Right ventricle myocardium superior (tissue), 1 donor: ENCODE data around the gene NEIL1. TPM values are rescaled to one million over a fixed set of nuclear protein-coding genes. Genes with fewer than 3 reads are reported as not detected.
"Not testable (repeated sequence)": the region's sequence is repeated elsewhere in the genome, so short reads cannot be mapped to it uniquely, and the experiment has no call there.

ENCODE experiments used
- ATAC-seq: fragments of 200-7000 bp; cut with Tn5 transposase; one replicate; pipeline ENCODE4 v1.9.1; 2020; ENCODE audit warnings: mild to moderate bottlenecking; ENCODE audit not compliant: poor library complexity
- DNase-seq: peaks from one replicate; pipeline ENCODE4 v3.0.0-alpha.2; 2020
- intact Hi-C: fragments of 100-400 bp; cut with DNase I; formaldehyde crosslinking; loops from one replicate; pipeline ENCODE4 v1.11.2; 2022
- total RNA-seq: library from RNA; stranded (reverse); fragmentation: NEBNext Ultra II Directional; extraction: Animal tissue kit (Norgen Biotek cat#: 25700); gene quantifications from one replicate; pipeline ENCODE4 v1.2.1, GENCODE V29; 2021
- donor health status: DM: no; HTN: yes; CAD: no; lungs with severe emphysema.

The NEIL1 gene
- total RNA-seq, 1 donor from 2014 or later = 9.7 TPM

DNA sequence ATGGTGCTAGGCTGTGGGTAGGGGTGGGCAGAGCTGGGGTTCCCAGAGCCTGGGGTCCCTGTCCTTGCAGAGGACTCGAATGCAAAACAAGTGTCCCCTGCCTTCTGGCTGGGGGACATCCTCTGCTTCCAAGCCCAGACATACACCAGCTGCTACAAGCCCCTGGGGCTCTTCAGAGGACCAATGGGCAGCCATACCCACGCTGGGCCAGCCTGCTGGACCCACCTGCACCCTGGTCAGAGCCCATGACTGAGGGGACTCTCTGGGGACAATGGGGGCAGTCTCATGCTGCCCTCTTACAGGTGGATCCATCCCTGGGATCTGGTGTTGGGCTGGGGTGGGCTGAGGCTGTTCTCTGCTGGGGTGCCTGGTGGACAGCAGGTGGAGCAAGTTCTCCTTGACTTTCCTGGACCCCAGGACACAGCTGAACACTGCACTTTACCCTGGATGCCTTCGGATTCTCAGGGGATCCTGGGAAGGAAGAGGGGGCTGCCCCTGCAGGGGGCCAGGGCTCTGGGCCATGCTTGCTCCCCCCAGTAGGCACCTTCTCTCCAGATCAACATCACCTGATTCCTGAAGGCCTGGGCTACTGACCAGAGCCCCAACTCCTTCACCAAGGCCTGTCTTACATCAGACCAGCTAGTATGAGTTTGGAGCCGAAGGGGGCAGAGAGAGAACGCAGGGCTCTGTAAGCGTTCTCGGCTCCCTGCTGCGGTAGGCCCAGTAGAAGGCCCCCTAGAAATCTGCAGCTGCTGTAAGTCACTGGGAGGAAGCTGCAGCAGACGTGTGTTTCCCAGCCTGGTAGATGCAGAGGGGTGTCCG is 18.1 kb upstream of the NEIL1 start:
- no peak for DNase-seq
- ATAC-seq = no peak
- intact Hi-C loops = no loop called here

DNA sequence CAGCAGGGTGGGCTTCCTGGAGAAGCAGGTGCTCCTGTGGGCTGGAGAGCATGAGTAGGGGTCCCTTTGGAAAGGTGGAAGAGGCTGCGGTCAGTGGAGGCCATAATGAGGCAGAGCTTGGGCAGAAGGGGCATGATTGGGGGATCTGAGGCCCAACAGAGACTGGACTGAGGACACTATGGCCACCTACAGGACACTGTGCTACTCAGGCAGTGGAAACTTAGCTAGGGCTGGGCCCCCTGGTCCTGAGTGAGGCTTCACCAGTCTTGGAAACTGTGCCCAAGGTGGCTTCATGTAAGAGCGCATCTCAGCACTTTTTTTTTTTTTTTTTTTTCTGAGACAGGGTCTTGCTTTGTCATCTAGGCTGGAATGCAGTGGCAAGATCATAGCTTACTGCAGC is 17.3 kb upstream of the NEIL1 start:
- intact Hi-C loops = no loop called here
- ATAC-seq = no peak
- DNase-seq = no peak

DNA sequence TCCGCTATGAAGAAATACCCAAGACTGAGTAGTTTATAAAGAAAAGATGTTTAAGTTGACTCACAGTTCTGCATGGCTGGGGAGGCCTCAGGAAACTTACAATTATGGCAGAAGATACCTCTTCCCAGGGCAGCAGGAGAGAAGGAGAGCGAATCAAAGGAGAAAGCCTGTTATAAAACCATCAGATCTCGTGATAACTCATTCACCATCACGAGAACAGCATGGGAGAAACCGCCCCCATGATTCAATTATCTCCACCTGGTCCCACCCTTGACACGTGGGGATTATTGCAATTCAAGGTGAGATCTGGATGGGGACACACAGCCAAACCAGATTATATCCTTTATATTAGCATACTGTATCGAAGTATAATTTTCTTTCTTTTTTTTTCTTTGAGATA is 14.7 kb upstream of the NEIL1 start:
- intact Hi-C loops = not testable (repeated sequence)

DNA sequence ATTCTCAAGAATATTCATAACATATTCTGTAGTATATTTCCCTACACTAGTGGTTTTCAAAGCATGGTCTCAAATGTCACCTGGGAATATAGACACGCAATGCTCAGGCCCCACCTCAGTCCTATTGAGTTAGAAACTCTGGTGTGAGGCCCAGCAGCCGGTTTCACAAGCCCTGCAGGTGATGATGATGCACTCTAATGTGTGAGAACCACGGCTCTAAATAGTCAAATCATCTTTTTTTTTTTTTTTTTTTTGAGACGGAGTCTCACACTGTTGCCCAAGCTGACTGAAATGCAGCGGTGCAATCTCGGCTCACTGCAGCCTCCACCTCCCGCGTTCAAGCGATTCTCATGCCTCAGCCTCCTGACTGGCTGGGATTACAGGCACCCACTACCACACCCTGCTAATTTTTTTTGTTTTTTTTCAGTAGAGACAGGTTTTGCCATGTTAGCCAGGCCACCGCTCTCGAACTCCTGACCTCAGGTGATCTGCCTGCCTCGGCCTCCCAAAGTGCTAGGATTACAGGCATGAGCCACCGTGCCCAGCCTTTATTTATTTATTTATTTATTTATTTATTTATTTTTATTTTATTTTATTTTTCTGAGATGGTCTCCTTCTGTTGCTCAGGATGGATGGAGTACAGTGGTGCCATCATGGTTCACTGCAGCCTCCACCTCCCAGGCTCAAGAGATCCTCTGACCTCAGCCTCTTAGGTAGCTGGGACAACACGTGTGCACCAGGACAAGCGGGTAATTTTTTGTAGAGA is 13.0 kb upstream of the NEIL1 start:
- intact Hi-C loops, DNase-seq: not testable (repeated sequence)

More for the DNA sequence above, 14.7 kb upstream of the NEIL1 start:
- not testable (repeated sequence) for ATAC-seq, DNase-seq

DNA sequence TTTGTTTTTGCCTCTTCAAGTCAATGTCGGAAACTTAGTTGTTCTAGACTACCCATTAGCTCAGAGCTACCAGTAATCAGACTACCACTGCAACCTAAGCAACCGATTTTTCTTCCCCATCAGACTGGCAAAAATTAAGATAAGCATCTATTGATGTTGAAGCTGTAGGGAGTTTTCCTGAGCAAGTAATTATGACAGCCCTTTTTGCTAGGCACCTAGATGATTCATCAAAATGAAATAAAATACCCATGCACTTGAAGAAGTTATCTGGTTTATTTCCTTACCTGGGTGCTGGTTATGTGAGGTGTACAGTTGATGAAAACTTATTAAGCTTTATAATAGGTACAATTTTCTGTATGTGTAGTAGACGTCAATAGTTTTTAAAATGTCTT is 11.5 kb upstream of the NEIL1 start:
- intact Hi-C loops = no loop called here
- DNase-seq (no peak), ATAC-seq (no peak)

More for the DNA sequence above, 13.0 kb upstream of the NEIL1 start:
- ATAC-seq = not testable (repeated sequence)

DNA sequence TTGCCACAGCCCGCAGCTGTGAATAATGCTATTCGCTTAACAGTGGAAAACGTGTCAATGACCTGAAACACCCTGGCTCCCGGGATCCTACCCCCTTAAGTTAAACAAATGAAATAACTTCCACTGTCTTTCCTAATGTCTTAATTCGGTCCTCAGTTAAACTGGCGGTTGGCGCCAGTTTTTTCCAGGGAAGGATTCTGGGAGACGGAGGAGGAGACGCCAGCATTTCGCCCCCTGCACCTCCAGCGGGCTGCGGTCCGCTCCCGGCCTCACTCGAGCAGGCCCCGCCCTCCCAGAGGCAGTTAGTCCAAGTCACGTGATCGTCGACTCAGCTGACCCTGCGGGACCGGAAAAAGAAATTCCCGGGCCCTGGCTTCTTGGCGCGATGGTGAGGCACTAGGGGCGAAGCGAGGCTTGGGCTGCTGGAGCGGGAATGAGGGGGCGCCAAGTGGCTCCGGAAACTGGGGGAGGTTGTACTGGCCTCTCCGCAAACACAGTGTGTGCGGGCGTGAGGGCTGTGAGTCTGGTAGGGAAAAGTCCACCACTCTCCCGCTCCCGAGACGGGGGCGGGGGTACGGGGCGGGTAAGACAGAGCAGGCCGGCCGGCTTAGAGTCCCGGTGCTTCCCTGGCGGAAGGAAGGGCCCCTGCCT is 11.0 kb upstream of the NEIL1 start, which contains the start of gene COMMD4:
TSS of gene COMMD4 (plus strand) at position 359 of the 651 bp plus-strand sequence. CDS start at position 386, 27 bp downstream.
- intact Hi-C loops = no loop called here
- peak; percentile 97 for ATAC-seq
- DNase-seq = peak; percentile 97

DNA sequence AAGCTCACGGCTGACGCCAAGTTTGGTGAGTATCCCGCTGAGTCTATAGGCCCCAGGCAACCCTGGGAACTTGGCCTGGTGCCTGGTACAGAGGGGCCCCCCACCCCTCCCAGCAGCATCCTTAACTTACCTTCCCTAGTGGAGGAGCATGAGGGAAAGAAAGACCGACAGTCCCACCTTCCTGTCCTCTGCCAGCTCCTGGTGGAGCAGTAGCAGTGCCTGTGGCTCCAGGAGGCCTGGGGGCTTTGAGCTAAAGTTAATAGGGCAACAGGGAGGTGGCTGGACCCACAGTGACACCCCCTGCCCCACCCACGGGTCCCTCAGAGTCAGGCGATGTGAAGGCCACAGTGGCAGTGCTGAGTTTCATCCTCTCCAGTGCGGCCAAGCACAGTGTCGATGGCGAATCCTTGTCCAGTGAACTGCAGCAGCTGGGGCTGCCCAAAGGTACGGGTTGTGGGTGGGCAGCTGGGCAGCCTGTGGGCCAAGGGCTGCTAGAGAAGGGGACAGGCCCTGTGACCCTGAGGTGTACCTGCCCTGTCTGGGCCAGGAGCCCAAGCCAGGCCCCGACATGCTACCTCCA is 8.1 kb upstream of the NEIL1 start:
- intact Hi-C loops = no loop called here
- DNase-seq = no peak
- ATAC-seq = no peak

DNA sequence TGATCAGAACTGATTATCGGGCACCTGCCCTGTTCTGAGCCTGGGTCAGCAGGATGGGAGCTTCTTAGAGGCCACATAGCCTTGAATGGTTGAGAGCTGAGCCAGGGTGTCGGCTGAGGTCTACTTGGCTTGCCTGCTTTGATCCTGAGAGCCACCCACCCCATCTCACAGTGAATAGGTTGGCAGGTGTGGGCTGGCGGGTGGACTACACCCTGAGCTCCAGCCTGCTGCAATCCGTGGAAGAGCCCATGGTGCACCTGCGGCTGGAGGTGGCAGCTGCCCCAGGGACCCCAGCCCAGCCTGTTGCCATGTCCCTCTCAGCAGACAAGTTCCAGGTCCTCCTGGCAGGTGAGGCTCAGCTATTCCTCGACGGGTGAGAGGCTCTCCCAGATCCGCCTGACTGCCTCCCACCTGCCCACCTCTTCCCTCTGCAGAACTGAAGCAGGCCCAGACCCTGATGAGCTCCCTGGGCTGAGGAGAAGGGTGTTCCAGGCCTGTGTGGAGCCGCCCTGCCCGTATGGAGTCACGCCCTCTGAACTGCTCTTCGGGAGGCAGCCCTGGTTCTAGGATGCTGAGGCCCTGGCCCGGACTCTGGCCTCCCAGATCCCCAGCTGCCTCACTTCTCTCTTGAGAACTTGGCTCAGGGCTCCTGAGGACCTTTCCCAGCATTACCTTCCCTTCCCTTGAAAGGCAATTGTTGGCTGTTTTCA is 7.2 kb upstream of the NEIL1 start:
- DNase-seq = no peak
- ATAC-seq = no peak
- intact Hi-C loops = no loop called here

DNA sequence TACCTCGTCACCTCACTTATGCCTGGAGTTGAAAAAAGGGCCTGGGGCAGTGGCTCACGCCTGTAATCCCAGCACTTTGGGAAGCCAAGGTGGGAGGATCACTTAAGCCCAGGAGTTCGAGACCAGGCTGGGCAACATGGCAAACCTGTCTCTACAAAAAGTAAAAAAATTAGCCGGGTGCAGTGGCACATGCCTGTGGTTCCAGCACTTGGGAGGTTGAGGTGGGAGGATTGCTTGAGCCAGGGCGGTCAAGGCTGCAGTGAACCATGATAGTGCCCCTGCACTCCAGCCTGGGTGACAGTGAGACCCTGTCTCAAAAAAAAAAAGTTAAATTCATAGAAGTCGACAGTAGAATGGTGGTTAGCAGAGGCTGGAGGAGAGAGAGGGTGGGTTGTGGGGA is 4.6 kb upstream of the NEIL1 start:
- ATAC-seq = no peak
- no peak for DNase-seq
- intact Hi-C loops = no loop called here

DNA sequence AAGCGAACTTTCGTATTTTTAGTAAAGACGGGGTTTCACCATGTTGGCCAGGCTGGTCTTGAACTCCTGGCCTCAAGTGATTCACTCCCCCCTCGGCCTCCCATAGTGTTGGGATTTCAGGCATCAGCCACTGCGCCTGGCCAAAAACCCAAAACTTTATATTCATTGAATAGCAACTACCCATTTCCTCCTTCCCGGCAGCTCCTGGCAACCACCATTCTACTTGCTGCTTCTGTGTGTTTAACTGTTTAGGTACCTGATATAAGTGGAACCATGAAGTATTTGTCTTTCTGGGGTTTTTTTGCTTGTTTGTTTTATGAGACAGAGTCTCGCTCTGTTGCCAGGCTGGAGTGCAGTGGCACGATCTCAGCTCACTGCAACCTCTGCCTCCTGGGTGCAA is 2.9 kb upstream of the NEIL1 start:
- intact Hi-C loops, ATAC-seq: not testable (repeated sequence)
- DNase-seq = peak; percentile 40

DNA sequence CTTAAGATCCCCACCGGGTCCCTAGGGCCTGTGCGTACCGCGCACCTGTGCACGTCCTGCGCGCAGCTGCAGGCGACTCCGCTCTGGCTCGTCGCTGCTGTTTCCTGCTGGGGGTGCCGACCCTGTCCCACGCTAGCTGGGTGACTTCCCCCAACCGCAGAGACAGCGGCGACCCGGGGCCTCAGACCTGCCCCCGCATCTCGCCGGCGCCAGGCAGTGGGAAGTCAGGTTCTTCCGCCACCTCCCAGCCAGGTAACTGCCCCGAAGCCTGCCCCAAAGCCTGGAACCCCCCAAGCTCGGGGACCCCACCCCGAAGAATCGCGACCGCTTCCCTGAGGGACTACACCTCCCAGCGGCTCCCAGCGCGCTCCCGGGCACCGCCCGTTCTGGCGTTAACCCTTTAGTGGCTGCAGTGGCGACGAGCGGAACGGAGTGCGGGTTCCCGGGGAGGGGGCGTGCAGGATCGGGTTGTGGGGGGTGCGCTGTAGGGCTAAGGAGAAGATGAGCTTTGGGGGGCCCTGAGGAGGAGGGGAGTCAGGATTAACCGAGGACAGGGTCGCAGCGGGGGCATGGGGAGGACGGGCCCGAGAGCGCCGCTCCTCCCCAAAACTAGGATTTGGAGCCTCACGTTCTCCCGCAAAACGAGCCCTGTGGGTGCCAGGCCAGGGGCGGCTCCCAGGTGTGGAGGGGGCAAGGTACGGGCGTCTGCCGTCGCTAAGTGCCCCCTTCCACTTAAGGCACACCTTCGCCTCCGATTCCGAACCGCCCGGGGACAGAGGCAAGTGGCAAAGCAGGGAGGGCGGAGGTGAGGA is 589 bp downstream of the NEIL1 start:
- DNase-seq (peak; percentile 75), ATAC-seq (peak; percentile 86)
- intact Hi-C loops = no loop called here

DNA sequence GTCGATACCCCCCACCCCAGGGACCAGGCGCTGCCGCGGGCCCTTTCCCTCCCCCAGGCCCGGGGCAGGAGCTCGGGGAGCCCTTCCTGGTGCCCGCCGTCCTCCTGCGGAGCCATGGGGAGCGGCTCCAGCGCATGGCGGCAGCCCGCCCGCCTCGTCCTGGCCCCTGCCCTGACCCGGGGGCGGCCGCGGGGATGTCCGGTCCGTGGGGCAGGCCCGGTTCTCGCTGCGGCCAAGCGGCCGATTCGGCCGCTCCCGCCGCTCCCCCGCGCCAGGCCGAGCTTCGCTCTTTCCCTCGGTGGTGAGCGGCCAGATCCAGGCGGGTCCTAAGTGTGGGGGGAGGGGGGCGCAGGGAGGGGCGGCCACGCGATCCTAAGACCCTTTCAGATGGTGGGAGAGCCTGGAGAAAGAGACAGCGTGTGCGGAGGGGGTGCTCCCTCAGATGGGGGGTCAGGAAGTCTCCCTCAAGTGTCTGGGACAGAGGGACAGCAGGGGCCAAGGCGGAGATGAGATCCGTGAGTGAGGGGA is 1.3 kb downstream of the NEIL1 start:
- intact Hi-C loops = no loop called here
- ATAC-seq = peak; percentile 52
- DNase-seq = no peak

DNA sequence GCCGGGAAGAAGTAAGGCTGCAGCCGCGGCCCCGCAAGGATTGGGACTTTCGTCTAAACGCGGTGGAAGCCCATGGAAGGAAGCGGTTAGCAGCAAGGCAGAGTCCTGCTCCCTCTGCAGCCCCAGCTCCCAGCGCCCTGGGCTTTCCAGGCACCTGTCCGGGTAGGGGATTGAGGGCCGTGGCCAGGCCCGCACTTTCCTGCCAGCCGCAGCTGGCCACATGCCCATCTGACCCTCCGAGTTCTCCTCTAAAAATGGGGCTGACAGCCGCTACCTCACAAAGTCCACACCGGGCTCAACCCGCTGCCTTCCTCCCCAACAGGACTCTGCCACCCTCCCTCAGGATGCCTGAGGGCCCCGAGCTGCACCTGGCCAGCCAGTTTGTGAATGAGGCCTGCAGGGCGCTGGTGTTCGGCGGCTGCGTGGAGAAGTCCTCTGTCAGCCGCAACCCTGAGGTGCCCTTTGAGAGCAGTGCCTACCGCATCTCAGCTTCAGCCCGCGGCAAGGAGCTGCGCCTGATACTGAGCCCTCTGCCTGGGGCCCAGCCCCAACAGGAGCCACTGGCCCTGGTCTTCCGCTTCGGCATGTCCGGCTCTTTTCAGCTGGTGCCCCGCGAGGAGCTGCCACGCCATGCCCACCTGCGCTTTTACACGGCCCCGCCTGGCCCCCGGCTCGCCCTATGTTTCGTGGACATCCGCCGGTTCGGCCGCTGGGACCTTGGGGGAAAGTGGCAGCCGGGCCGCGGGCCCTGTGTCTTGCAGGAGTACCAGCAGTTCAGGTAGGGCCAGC is 1.9 kb downstream of the NEIL1 start:
- DNase-seq = peak; percentile 50
- intact Hi-C loops = no loop called here
- ATAC-seq = peak; percentile 6

DNA sequence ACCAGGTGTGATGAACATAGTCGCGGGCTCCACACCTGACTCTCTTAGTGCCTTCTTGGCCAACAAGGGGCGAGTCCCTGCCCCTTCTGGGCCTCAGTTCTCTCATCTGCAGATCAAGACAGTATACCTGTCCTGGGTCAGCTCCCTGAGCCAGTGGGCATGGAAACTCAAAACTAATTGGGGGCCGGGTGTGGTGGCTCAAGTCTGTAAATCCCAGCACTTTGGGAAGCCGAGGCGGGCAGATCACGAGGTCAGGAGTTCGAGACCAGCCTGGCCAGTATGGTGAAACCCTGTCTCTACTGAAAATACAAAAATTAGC is 2.5 kb downstream of the NEIL1 start:
- intact Hi-C loops, ATAC-seq, DNase-seq: not testable (repeated sequence)

DNA sequence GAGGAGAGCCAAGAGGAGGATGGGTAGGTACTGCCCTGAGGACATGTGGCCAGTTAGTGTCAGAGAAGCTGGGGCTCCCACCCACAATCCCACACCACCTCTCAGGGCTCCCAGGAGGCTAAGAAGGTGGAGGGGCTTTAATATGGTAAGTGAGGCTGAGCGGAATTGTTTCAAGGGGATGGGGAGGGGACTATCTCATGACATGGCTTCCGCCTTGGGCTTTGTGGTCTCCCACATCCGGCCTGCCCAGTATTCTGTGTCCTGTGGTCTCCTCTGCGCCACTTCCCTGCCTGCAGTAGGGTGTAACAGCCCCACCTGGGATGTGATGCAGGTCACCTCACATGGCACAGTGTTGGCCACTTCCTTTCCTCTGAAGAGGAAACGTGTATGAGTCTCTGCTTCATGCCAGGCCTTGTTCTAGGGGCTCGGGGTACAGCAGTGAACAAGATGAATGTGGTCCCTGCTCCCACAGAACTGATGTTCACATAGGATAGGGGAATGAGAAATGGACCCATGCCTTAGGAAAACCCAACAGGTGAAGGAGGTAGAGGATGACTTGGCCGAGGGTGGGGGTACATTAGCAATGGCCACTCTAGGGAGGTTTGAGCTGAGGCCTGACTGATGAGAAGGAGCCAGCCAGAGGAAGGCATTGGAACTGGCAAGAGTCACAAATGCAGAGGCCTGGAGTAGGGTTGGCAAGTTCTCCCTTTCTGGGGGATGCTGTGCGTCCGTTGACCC is 3.2 kb downstream of the NEIL1 start:
- DNase-seq (peak; percentile 59), ATAC-seq (no peak)
- intact Hi-C loops = no loop called here
